CD4-positive, alpha-beta memory T cell (primary cell): Measurements from ENCODE around the gene ZC3H7A. TPM values are rescaled to one million over a fixed set of nuclear protein-coding genes. Genes with fewer than 3 reads are reported as not detected.

Experiments used
- CTCF ChIA-PET: fragments of 350-600 bp; sonication (Branson Sonifier 250); formaldehyde crosslinking; loops from one replicate; lab custom pipeline; 2021; ENCODE audit warnings: inconsistent platforms; ENCODE audit not compliant: partially characterized antibody; lab: Charles Lee
- POLR2A ChIA-PET: fragments of 350-600 bp; sonication (Branson Sonifier 250); formaldehyde crosslinking; loops from one replicate; lab custom pipeline; 2021; ENCODE audit not compliant: partially characterized antibody; lab: Charles Lee
- DNase-seq, 5 donors: peaks; one replicate each; pipeline versions ENCODE4 v3.0.0 to v3.0.0-alpha.2; 2020 to 2022; ENCODE audit warnings: mixed read lengths in 1 of 5
- H3K27ac ChIP-seq: one replicate; pipeline ENCODE4 v1.7.0; 2013; ENCODE audit warnings: low read depth, low read length
- H3K27me3 ChIP-seq: 2 replicates; pipeline ENCODE4 v1.7.0; 2013; ENCODE audit warnings: mild to moderate bottlenecking, low read length, moderate library complexity; ENCODE audit not compliant: insufficient read depth
- H3K36me3 ChIP-seq: 2 replicates; pipeline ENCODE4 v1.7.0; 2013; ENCODE audit warnings: mild to moderate bottlenecking, low read length, moderate library complexity; ENCODE audit not compliant: insufficient read depth
- H3K4me1 ChIP-seq: 2 replicates; pipeline ENCODE4 v1.7.0; 2013; ENCODE audit warnings: mild to moderate bottlenecking, low read length, moderate library complexity; ENCODE audit not compliant: insufficient read depth
- H3K4me3 ChIP-seq, 2 donors: one replicate each; pipeline ENCODE4 v1.7.0; 2013; ENCODE audit warnings: low read length in 2 of 2, mild to moderate bottlenecking in 1 of 2
- H3K9me3 ChIP-seq, 2 donors: one replicate each; pipeline ENCODE4 v1.7.0; 2013; ENCODE audit warnings: low read length in 2 of 2, control low read depth in 1 of 2; ENCODE audit not compliant: control insufficient read depth in 1 of 2
- H3K27ac Mint-ChIP-seq, 7 donors: one replicate each; pipeline ENCODE4 v1.8.0; 2020 to 2021; ENCODE audit warnings: mixed read lengths in 7 of 7, mild to moderate bottlenecking in 6 of 7, inconsistent platforms in 3 of 7, moderate library complexity in 3 of 7
- H3K27me3 Mint-ChIP-seq, 2 donors: one replicate each; pipeline ENCODE4 v1.8.0; 2020 to 2021; ENCODE audit warnings: mixed read lengths in 2 of 2
- H3K36me3 Mint-ChIP-seq, 2 donors: one replicate each; pipeline ENCODE4 v1.8.0; 2020 to 2021; ENCODE audit warnings: mixed read lengths in 2 of 2, inconsistent platforms in 1 of 2, mild to moderate bottlenecking in 1 of 2
- H3K4me1 Mint-ChIP-seq, 4 donors: one replicate each; pipeline ENCODE4 v1.8.0; 2020 to 2021; ENCODE audit warnings: mixed read lengths in 4 of 4, mild to moderate bottlenecking in 1 of 4
- H3K4me3 Mint-ChIP-seq, 8 donors: one replicate each; pipeline ENCODE4 v1.8.0; 2020 to 2021; ENCODE audit warnings: mixed read lengths in 8 of 8, mild to moderate bottlenecking in 7 of 8, moderate library complexity in 6 of 8, inconsistent platforms in 3 of 8
- H3K9me3 Mint-ChIP-seq, 8 donors: one replicate each; pipeline ENCODE4 v1.8.0; 2020 to 2021; ENCODE audit warnings: mixed read lengths in 8 of 8, mild to moderate bottlenecking in 5 of 8, inconsistent platforms in 3 of 8, moderate library complexity in 1 of 8
- intact Hi-C: fragments of 100-400 bp; cut with micrococcal nuclease; formaldehyde crosslinking; loops from one replicate; pipeline ENCODE4 v1.15.1; 2023
- polyA plus RNA-seq, 2 donors: library from polyadenylated mRNA; unstranded; fragments of 300-500 nt; fragmentation: Illumina TruSeq; gene quantifications; one replicate each; pipeline ENCODE4 v1.2.3, GENCODE V29; 2021
- total RNA-seq, 2 experiments: library from RNA; stranded (reverse); gene quantifications; one replicate each; pipeline ENCODE4 v1.2.3, GENCODE V29; 2021

ZC3H7A gene
- total and polyA plus RNA-seq, 4 experiments from 2014 or later, result 39.9 to 92.1 (median 66.3) TPM

- H3K36me3 ChIP-seq, result peaks cover 28% of the 10 kb centered on the region
- Mint-ChIP-seq H3K27ac (peak overlapping the region in 6 of 7 donors; percentile 12 to 90 (median 70)), H3K4me3 (no peak overlapping the region), H3K36me3 (peaks cover 21 to 33% of the 10 kb centered on the region in 2 donors), H3K4me1 (peaks cover 7 to 14% (median 11%) of the 10 kb centered on the region in 4 donors), H3K27me3 (no peaks in the 10 kb centered on the region), H3K9me3 (no peaks in the 10 kb centered on the region)
- H3K4me1 ChIP-seq, result peaks cover 9% of the 10 kb centered on the region
- H3K9me3 ChIP-seq, result no peaks in the 10 kb centered on the region
- ChIA-PET POLR2A (interaction anchor here (0.6 kb wide), 1 partner anchor 20 kb away, joined by 3 read pairs; no protein-coding TSS in a partner anchor), CTCF (interaction anchor here (1.6 kb wide), 1 partner anchor 216 kb away, joined by 4 read pairs; no protein-coding TSS in a partner anchor)
- intact Hi-C loops, result no loop called here
- DNase-seq, result no peak
- no peaks in the 10 kb centered on the region for H3K27me3 ChIP-seq
- H3K4me3 ChIP-seq, result no peak overlapping the region
- H3K27ac ChIP-seq, result no peak overlapping the region
These were observed 49.1 kb downstream of the ZC3H7A start for GRCh38 chr16:11747949-11748403.

GRCh38 chr16:11744075-11744470, 53.0 kb downstream of the ZC3H7A start:
- H3K27ac ChIP-seq, result peak overlapping the region; percentile 88
- Mint-ChIP-seq H3K4me3 (peak overlapping the region; percentile 88 to 95 (median 91)), H3K27ac (peak overlapping the region; percentile 96 to 99 (median 98)), H3K9me3 (no peaks in the 10 kb centered on the region), H3K36me3 (peaks cover 0 to 28% of the 10 kb centered on the region in 2 donors), H3K27me3 (no peaks in the 10 kb centered on the region), H3K4me1 (peaks cover 31 to 46% (median 38%) of the 10 kb centered on the region in 4 donors)
- ChIA-PET POLR2A (interaction anchor here (0.6 to 4.4 kb wide), 16 partner anchors 9 to 803 kb away, joined by 3 to 94 read pairs (median 6); partner anchors contain the start of genes DEXI, GSPT1, RSL1D1 and SNN), CTCF (interaction anchor here (4.0 kb wide), 1 partner anchor 53 kb away, joined by 27 read pairs; the partner anchor contains the start of gene ZC3H7A)
- intact Hi-C loops, result loop anchor here (5.0 kb wide), 1 partner anchor 487 kb away; the partner anchor contains the start of gene SOCS1
- H3K4me3 ChIP-seq, result no peak overlapping the region
- H3K4me1 ChIP-seq, result peaks cover 39% of the 10 kb centered on the region
- no peaks in the 10 kb centered on the region for H3K27me3 ChIP-seq
- DNase-seq, result no peak
- no peaks in the 10 kb centered on the region for H3K9me3 ChIP-seq
- no peaks in the 10 kb centered on the region for H3K36me3 ChIP-seq

- ChIA-PET POLR2A (interaction anchor here (0.6 to 4.4 kb wide), 37 partner anchors 8 to 1000 kb away, joined by 3 to 94 read pairs (median 5); partner anchors contain the start of genes CLEC16A, DEXI, GSPT1 and NUBP1), CTCF (interaction anchor here (0.9 to 4.0 kb wide), 5 partner anchors 11 to 325 kb away, joined by 3 to 27 read pairs (median 5); partner anchors contain the start of gene ZC3H7A)
- Histone ChIP-seq H3K27me3 (no peaks in the 10 kb centered on the region), H3K27ac (peak overlapping the region; percentile 88), H3K4me1 (peaks cover 45% of the 10 kb centered on the region), H3K9me3 (no peaks in the 10 kb centered on the region), H3K4me3 (peak overlapping the region; percentile 57 to 91), H3K36me3 (no peaks in the 10 kb centered on the region)
- DNase-seq, result peak in 4 of 5 donors; percentile 8 to 52 (median 26)
- Mint-ChIP-seq H3K4me1 (peaks cover 35 to 52% (median 42%) of the 10 kb centered on the region in 4 donors), H3K27me3 (no peaks in the 10 kb centered on the region), H3K36me3 (peaks cover 0 to 30% of the 10 kb centered on the region in 2 donors), H3K27ac (peak overlapping the region; percentile 96 to 99 (median 98)), H3K4me3 (peak overlapping the region; percentile 88 to 95 (median 91)), H3K9me3 (no peaks in the 10 kb centered on the region)
- intact Hi-C loops, result loop anchor here (2.0 to 5.0 kb wide), 4 partner anchors 39 to 486 kb away; partner anchors contain the start of genes GSPT1, SNN and SOCS1
These were observed 53.6 kb downstream of the ZC3H7A start for GRCh38 chr16:11743308-11744074.

- peak; percentile 98 to 100 (median 99) for DNase-seq
- Mint-ChIP-seq H3K4me1 (peaks cover 39 to 60% (median 48%) of the 10 kb centered on the region in 4 donors), H3K27me3 (no peaks in the 10 kb centered on the region), H3K4me3 (peak within 1 kb of the TSS; percentile 94 to 98 (median 95)), H3K9me3 (no peaks in the 10 kb centered on the region), H3K27ac (peak within 1 kb of the TSS; percentile 96 to 99 (median 98)), H3K36me3 (peaks cover 0 to 33% of the 10 kb centered on the region in 2 donors)
- Histone ChIP-seq H3K36me3 (peaks cover 6% of the 10 kb centered on the region), H3K9me3 (no peaks in the 10 kb centered on the region), H3K4me1 (peaks cover 53% of the 10 kb centered on the region), H3K27me3 (no peaks in the 10 kb centered on the region), H3K27ac (peak within 1 kb of the TSS; percentile 88), H3K4me3 (peak within 1 kb of the TSS; percentile 57 to 91)
- ChIA-PET POLR2A (interaction anchor here (0.6 to 4.4 kb wide), 40 partner anchors 8 to 999 kb away, joined by 3 to 94 read pairs (median 5); partner anchors contain the start of genes CLEC16A, DEXI, GSPT1 and NUBP1), CTCF (interaction anchor here (0.6 to 4.0 kb wide), 10 partner anchors 11 to 779 kb away, joined by 3 to 27 read pairs (median 4); partner anchors contain the start of gene ZC3H7A)
- intact Hi-C loops, result loop anchor here (1.0 to 5.0 kb wide), 6 partner anchors 40 to 485 kb away; partner anchors contain the start of genes GSPT1, RSL1D1, SNN and SOCS1
These were observed 54.3 kb downstream of the ZC3H7A start, which contains the start of gene TXNDC11 for GRCh38 chr16:11742536-11743307. Gene TXNDC11 (minus strand): TSS chr16:11742857. CDS start chr16:11742730, 127 bp downstream.

- ChIA-PET POLR2A (interaction anchor here (0.6 to 4.4 kb wide), 35 partner anchors 9 to 998 kb away, joined by 3 to 94 read pairs (median 5); partner anchors contain the start of genes CLEC16A, DEXI, GSPT1 and NUBP1), CTCF (interaction anchor here (0.6 to 4.0 kb wide), 9 partner anchors 10 to 779 kb away, joined by 3 to 27 read pairs (median 4); partner anchors contain the start of gene ZC3H7A)
- H3K9me3 Mint-ChIP-seq, result no peaks in the 10 kb centered on the region
These were observed 54.9 kb downstream of the ZC3H7A start for GRCh38 chr16:11742093-11742535.

GRCh38 chr16:11740567-11740966, 56.5 kb downstream of the ZC3H7A start:
- POLR2A ChIA-PET, result interaction anchor here (1.0 to 4.4 kb wide), 2 partner anchors 11 to 57 kb away, joined by 3 to 94 read pairs; partner anchors contain the start of gene ZC3H7A
- Histone ChIP-seq H3K4me3 (peak overlapping the region in 1 of 2 donors; percentile 13), H3K9me3 (no peaks in the 10 kb centered on the region), H3K4me1 (peaks cover 54% of the 10 kb centered on the region), H3K36me3 (peaks cover 21% of the 10 kb centered on the region), H3K27ac (peak overlapping the region; percentile 88), H3K27me3 (no peaks in the 10 kb centered on the region)
- H3K27me3 Mint-ChIP-seq, result no peaks in the 10 kb centered on the region
- intact Hi-C loops, result loop anchor here (5.0 kb wide), 1 partner anchor 483 kb away; the partner anchor contains the start of gene SOCS1
- H3K9me3 Mint-ChIP-seq, result no peaks in the 10 kb centered on the region
- peak overlapping the region in 6 of 7 donors; percentile 96 to 98 (median 96) for H3K27ac Mint-ChIP-seq
- no peak for DNase-seq
- CTCF ChIA-PET, result interaction anchor here (0.6 kb wide), 1 partner anchor 328 kb away, joined by 3 read pairs; no protein-coding TSS in a partner anchor
- peaks cover 44 to 75% (median 56%) of the 10 kb centered on the region in 4 donors for H3K4me1 Mint-ChIP-seq
- peaks cover 6 to 50% of the 10 kb centered on the region in 2 donors for H3K36me3 Mint-ChIP-seq
- peak overlapping the region; percentile 94 to 98 (median 95) for H3K4me3 Mint-ChIP-seq

More at GRCh38 chr16:11742093-11742535, 54.9 kb downstream of the ZC3H7A start:
- Histone ChIP-seq H3K4me1 (peaks cover 54% of the 10 kb centered on the region), H3K4me3 (peak overlapping the region; percentile 30 to 91), H3K9me3 (no peaks in the 10 kb centered on the region), H3K36me3 (peaks cover 6% of the 10 kb centered on the region), H3K27ac (peak overlapping the region; percentile 88), H3K27me3 (no peaks in the 10 kb centered on the region)
- H3K27me3 Mint-ChIP-seq, result no peaks in the 10 kb centered on the region
- H3K4me3 Mint-ChIP-seq, result peak overlapping the region; percentile 94 to 98 (median 95)
- peak in 2 of 5 donors; percentile 52 to 62 for DNase-seq
- H3K36me3 Mint-ChIP-seq, result peaks cover 0 to 35% of the 10 kb centered on the region in 2 donors
- H3K27ac Mint-ChIP-seq, result peak overlapping the region; percentile 96 to 98 (median 96)
- intact Hi-C loops, result loop anchor here (1.0 to 5.0 kb wide), 6 partner anchors 41 to 485 kb away; partner anchors contain the start of genes GSPT1, RSL1D1, SNN and SOCS1
- peaks cover 39 to 60% (median 48%) of the 10 kb centered on the region in 4 donors for H3K4me1 Mint-ChIP-seq
